Activated CD4-positive, alpha-beta T cell treated with anti-CD3 and anti-CD28 coated beads, Interleukin-2, Interleukin-6, amounts not matched to agents 100 ng/mL and 50 ng/mL, durations not matched to agents 16 hours and 8 hours (primary cell): ENCODE measurements around the gene ATP11C.
"Not testable (repeated sequence)": the region's sequence is repeated elsewhere in the genome, so short reads cannot be mapped to it uniquely, and the experiment has no call there.

ENCODE experiments used
- DNase-seq: peaks from one replicate; pipeline ENCODE4 v3.0.0-alpha.2; 2020

Gene ATP11C

GRCh38 chrX:139924069-139924695 is 8.7 kb downstream of the ATP11C start:
- DNase-seq, result peak; percentile 5

GRCh38 chrX:139921142-139921541 is 11.7 kb downstream of the ATP11C start:
- DNase-seq, result not testable (repeated sequence)

- no peak for DNase-seq
Measured at GRCh38 chrX:139920316-139920715, 12.5 kb downstream of the ATP11C start.

GRCh38 chrX:139914421-139914820 is 18.4 kb downstream of the ATP11C start:
- no peak for DNase-seq

- peak; percentile 36 for DNase-seq
Measured at GRCh38 chrX:139909712-139910111, 23.1 kb downstream of the ATP11C start.

- no peak for DNase-seq
Measured at GRCh38 chrX:139907078-139907477, 25.8 kb downstream of the ATP11C start.

GRCh38 chrX:139905743-139906142 is 27.1 kb downstream of the ATP11C start:
- DNase-seq, result no peak

- DNase-seq, result no peak
Measured at GRCh38 chrX:139905051-139905450, 27.8 kb downstream of the ATP11C start.

- DNase-seq, result no peak
Measured at GRCh38 chrX:139903210-139903609, 29.6 kb downstream of the ATP11C start.

GRCh38 chrX:139902559-139902958 is 30.3 kb downstream of the ATP11C start:
- no peak for DNase-seq

- DNase-seq, result no peak
Measured at GRCh38 chrX:139898334-139898733, 34.5 kb downstream of the ATP11C start.

- DNase-seq, result peak; percentile 23
Measured at GRCh38 chrX:139892512-139892911, 40.3 kb downstream of the ATP11C start.

GRCh38 chrX:139890991-139891700 is 41.7 kb downstream of the ATP11C start:
- no peak for DNase-seq

- DNase-seq, result no peak
Measured at GRCh38 chrX:139889760-139890159, 43.1 kb downstream of the ATP11C start.

- DNase-seq, result no peak
Measured at GRCh38 chrX:139883984-139884383, 48.9 kb downstream of the ATP11C start.

- DNase-seq, result no peak
Measured at GRCh38 chrX:139882299-139882698, 50.6 kb downstream of the ATP11C start.

- DNase-seq, result no peak
Measured at GRCh38 chrX:139881572-139881971, 51.3 kb downstream of the ATP11C start.

- DNase-seq, result no peak
Measured at GRCh38 chrX:139881130-139881529, 51.7 kb downstream of the ATP11C start.

- no peak for DNase-seq
Measured at GRCh38 chrX:139877710-139878414, 55.0 kb downstream of the ATP11C start.

GRCh38 chrX:139875841-139876240 is 57.0 kb downstream of the ATP11C start:
- no peak for DNase-seq

- no peak for DNase-seq
Measured at GRCh38 chrX:139869796-139870195, 63.1 kb downstream of the ATP11C start.

GRCh38 chrX:139864640-139865039 is 68.2 kb downstream of the ATP11C start:
- peak; percentile 1 for DNase-seq

GRCh38 chrX:139862208-139862607 is 70.6 kb downstream of the ATP11C start:
- no peak for DNase-seq

GRCh38 chrX:139856826-139857225 is 76.0 kb downstream of the ATP11C start:
- not testable (repeated sequence) for DNase-seq
